A549 (cell line): ENCODE measurements around the gene GAK. TPM values are rescaled to one million over a fixed set of nuclear protein-coding genes. Genes with fewer than 3 reads are reported as not detected.

Source experiments
- ATAC-seq, 2 experiments: fragments of 200-7000 bp in 1 of 2; fragments of >200 bp in 1 of 2; cut with Nextera tagmentation in 1 of 2; cut with Tn5 transposase in 1 of 2; 3 replicates each; pipeline versions ENCODE4 v1.8.0 to v1.9.1; 2018 to 2020; ENCODE audit warnings: mild to moderate bottlenecking in 1 of 2, moderate library complexity in 1 of 2
- CTCF ChIA-PET: fragments of 300-600 bp; sonication (Branson Sonifier 250); formaldehyde crosslinking; extraction: SDS; loops from one replicate; lab custom pipeline; 2021; ENCODE audit warnings: antibody characterized with exemption, inconsistent platforms; lab: Yijun Ruan, JAX
- POLR2A ChIA-PET: fragments of 350-600 bp; formaldehyde crosslinking; extraction: SDS; loops from one replicate; lab custom pipeline; 2021; ENCODE audit warnings: antibody characterized with exemption, inconsistent platforms; lab: Yijun Ruan, JAX
- DNase-seq, 2 experiments: peaks; one replicate each; pipeline versions ENCODE4 v3.0.0 to v3.0.0-alpha.2; 2011 to 2016; ENCODE audit warnings: low read depth in 1 of 2, low spot score in 1 of 2
- FAIRE-seq: peaks from 2 replicates; lab custom pipeline; 2011; peaks lifted over from hg19 to GRCh38; lab: Jason Lieb, UNC
- H3K27ac ChIP-seq, 2 experiments: fragments of >200 bp; sonication (Bioruptor Twin); formaldehyde crosslinking; 3 replicates each; pipeline ENCODE4 v1.5.1; 2016 to 2017
- H3K4me1 ChIP-seq: fragments of >200 bp; sonication (Bioruptor Twin); formaldehyde crosslinking; 3 replicates; pipeline ENCODE4 v1.6.1; 2016
- H3K4me2 ChIP-seq: fragments of >200 bp; sonication (Bioruptor Twin); formaldehyde crosslinking; 3 replicates; pipeline ENCODE4 v1.6.1; 2016
- H3K4me3 ChIP-seq: fragments of >200 bp; sonication (Bioruptor Twin); formaldehyde crosslinking; 3 replicates; pipeline ENCODE4 v1.5.1; 2016
- H3K9me3 ChIP-seq: fragments of >200 bp; sonication (Bioruptor Twin); formaldehyde crosslinking; 3 replicates; pipeline ENCODE4 v1.6.1; 2016
- CBX8 ChIP-seq: fragments of 200-600 bp; sonication (generic); IDR thresholded peaks from 2 replicates; pipeline ENCODE4 v1.6.1; 2016
- EP300 ChIP-seq, 2 experiments: fragments of >200 bp; sonication (Bioruptor Twin); formaldehyde crosslinking; IDR thresholded peaks; 2 replicates in 1 of 2; 3 replicates in 1 of 2; pipeline ENCODE4 v1.6.1; 2016 to 2017
- ESRRA ChIP-seq: fragments of 150-350 bp; IDR thresholded peaks from 2 replicates; pipeline ENCODE4 v1.6.1; 2014; ENCODE audit warnings: mild to moderate bottlenecking, low read length, borderline replicate concordance
- FOSB ChIP-seq: fragments of 250-450 bp; sonication (Bioruptor Pico); IDR thresholded peaks from 2 replicates; pipeline ENCODE4 v1.5.0; 2020; ENCODE audit warnings: mild to moderate bottlenecking, moderate library complexity
- GATA3 ChIP-seq: IDR thresholded peaks from 2 replicates; pipeline ENCODE4 v1.6.1; 2012; ENCODE audit warnings: borderline replicate concordance
- HEYL ChIP-seq: fragments of 250-450 bp; sonication (Bioruptor Pico); IDR thresholded peaks from 2 replicates; pipeline ENCODE4 v1.8.0; 2021; ENCODE audit warnings: mild to moderate bottlenecking, moderate library complexity
- HOXB5 ChIP-seq: fragments of 250-450 bp; sonication (Bioruptor Pico); IDR thresholded peaks from 2 replicates; pipeline ENCODE4 v1.5.0; 2020; ENCODE audit warnings: mild to moderate bottlenecking, moderate library complexity
- JUNB ChIP-seq: fragments of >200 bp; sonication (Bioruptor Twin); formaldehyde crosslinking; IDR thresholded peaks from 2 replicates; pipeline ENCODE4 v1.6.1; 2016
- KDM1A ChIP-seq: fragments of 200-600 bp; sonication (generic); IDR thresholded peaks from 2 replicates; pipeline ENCODE4 v1.6.1; 2016; ENCODE audit warnings: low read depth, mild to moderate bottlenecking
- MAZ ChIP-seq: fragments of 150-350 bp; IDR thresholded peaks from 2 replicates; pipeline ENCODE4 v1.6.1; 2014; ENCODE audit warnings: antibody characterized with exemption, low read depth, low read length, borderline replicate concordance
- NPAS2 ChIP-seq: fragments of 250-450 bp; sonication (Bioruptor Pico); IDR thresholded peaks from 2 replicates; pipeline ENCODE4 v1.8.0; 2022; ENCODE audit warnings: mild to moderate bottlenecking, moderate library complexity, borderline replicate concordance
- NR3C1 ChIP-seq: fragments of >200 bp; sonication (Bioruptor Twin); formaldehyde crosslinking; IDR thresholded peaks from 3 replicates; pipeline ENCODE4 v1.6.1; 2017
- POLR2AphosphoS2 ChIP-seq: conservative IDR thresholded peaks from 2 replicates; pipeline ENCODE4 v1.6.1; 2012; ENCODE audit warnings: low read length, improper control_type of control experiment, inconsistent platforms
- RFX5 ChIP-seq: fragments of 450-650 bp; IDR thresholded peaks from 2 replicates; pipeline ENCODE4 v1.7.1; 2014; ENCODE audit warnings: antibody characterized with exemption, mild to moderate bottlenecking, moderate library complexity
- RNF2 ChIP-seq: fragments of 200-600 bp; sonication (generic); IDR thresholded peaks from 2 replicates; pipeline ENCODE4 v1.6.1; 2016; ENCODE audit warnings: low read depth, mild to moderate bottlenecking, antibody characterized with exemption, moderate library complexity, borderline replicate concordance
- SMC3 ChIP-seq: fragments of >200 bp; sonication (Bioruptor Twin); formaldehyde crosslinking; IDR thresholded peaks from 3 replicates; pipeline ENCODE4 v1.6.1; 2018; ENCODE audit warnings: inconsistent platforms
- SREBF2 ChIP-seq: fragments of 450-650 bp; IDR thresholded peaks from 2 replicates; pipeline ENCODE4 v1.6.1; 2014; ENCODE audit warnings: mild to moderate bottlenecking, moderate library complexity
- TFCP2L1 ChIP-seq: fragments of 250-450 bp; sonication (Bioruptor Pico); IDR thresholded peaks from 2 replicates; pipeline ENCODE4 v1.5.0; 2021; ENCODE audit warnings: mild to moderate bottlenecking
- ZC3H11A ChIP-seq: fragments of 450-650 bp; IDR thresholded peaks from 2 replicates; pipeline ENCODE4 v1.6.1; 2014; ENCODE audit warnings: antibody characterized with exemption, mild to moderate bottlenecking
- WGBS: methylation state at CpG from one replicate; pipeline ENCODE4 v1.1.6; 2017; ENCODE audit errors: missing lambda C conversion rate; 5-methylcytosine and 5-hydroxymethylcytosine counted together
- polyA plus RNA-seq, 4 experiments: library from polyadenylated mRNA; depleted of rRNA in 3 of 4; stranded (reverse); fragments of >200 nt; fragmentation: RNase III in 1 of 4; extraction: RNeasy Plus Mini Kit Qiagen cat#74134 plus additional on column Dnase treatment in 1 of 4; gene quantifications; 2 replicates in 3 of 4; 3 replicates in 1 of 4; pipeline ENCODE4 v1.2.3, GENCODE V29; 2011 to 2017
- TF ChIP-seq, protein P1 (sequence below): fragments of 250-450 bp; sonication (Bioruptor Pico); IDR thresholded peaks from 2 replicates; pipeline ENCODE4 v1.5.0; 2020; ENCODE audit warnings: low read depth, mild to moderate bottlenecking, moderate library complexity
- TF ChIP-seq, protein P2 (sequence below): IDR thresholded peaks from 2 replicates; pipeline ENCODE4 v1.6.1; 2012; ENCODE audit warnings: low read depth, borderline replicate concordance
- TF ChIP-seq, protein P3 (sequence below): fragments of 150-350 bp; IDR thresholded peaks from 2 replicates; pipeline ENCODE4 v1.6.1; 2014; ENCODE audit warnings: low read depth, mild to moderate bottlenecking, low read length

Gene GAK
- polyA plus RNA-seq, 2 of the 4 experiments (the other 2 are of a cell fraction), result 13.8 to 34.3 TPM

DNA sequence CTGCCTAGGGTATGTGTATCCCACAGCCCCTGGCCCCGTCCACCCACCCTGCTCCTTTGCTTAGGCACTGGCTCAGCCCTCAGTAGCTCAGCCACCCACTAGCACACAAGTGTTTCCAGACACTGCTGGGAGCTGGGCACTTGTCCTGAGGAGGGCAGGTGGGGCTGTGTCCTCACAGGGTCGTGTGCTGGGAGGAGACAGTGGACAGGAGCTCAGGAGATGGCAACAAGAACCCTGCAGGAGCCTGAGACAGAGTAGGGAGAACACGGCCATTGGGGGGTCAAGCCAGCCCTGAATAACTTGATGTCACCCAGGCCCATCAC lies 100.7 kb downstream of the GAK start:
- FAIRE-seq (no peak), ATAC-seq (no peak), DNase-seq (no peak)
- Histone ChIP-seq H3K27ac (no peak overlapping the region), H3K9me3 (no peaks in the 10 kb centered on the region), H3K4me3 (no peak overlapping the region), H3K4me1 (no peaks in the 10 kb centered on the region)
- ChIA-PET POLR2A (no interaction called here), CTCF (no interaction called here)
- 0% methylated on average over 1 of the region's 3 CpGs for WGBS
- TF ChIP-seq ZC3H11A (no peak), RFX5 (no peak), CBX8 (no peak), GATA3 (no peak), SREBF2 (no peak), FOSB (CRISPR knock-in tag) (no peak), JUNB (no peak), NR3C1 (no peak), NPAS2 (CRISPR knock-in tag) (no peak), KDM1A (no peak), SMC3 (no peak), HOXB5 (CRISPR knock-in tag) (no peak), HEYL (CRISPR knock-in tag) (no peak), POLR2AphosphoS2 (no peak), EP300 (IDR thresholded peaks at IDR 0.05) (no peak), ESRRA (no peak)
- TF ChIP-seq, protein P1, sequence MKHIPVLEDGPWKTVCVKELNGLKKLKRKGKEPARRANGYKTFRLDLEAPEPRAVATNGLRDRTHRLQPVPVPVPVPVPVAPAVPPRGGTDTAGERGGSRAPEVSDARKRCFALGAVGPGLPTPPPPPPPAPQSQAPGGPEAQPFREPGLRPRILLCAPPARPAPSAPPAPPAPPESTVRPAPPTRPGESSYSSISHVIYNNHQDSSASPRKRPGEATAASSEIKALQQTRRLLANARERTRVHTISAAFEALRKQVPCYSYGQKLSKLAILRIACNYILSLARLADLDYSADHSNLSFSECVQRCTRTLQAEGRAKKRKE (CRISPR knock-in tag), result no peak
- TF ChIP-seq, protein P2, sequence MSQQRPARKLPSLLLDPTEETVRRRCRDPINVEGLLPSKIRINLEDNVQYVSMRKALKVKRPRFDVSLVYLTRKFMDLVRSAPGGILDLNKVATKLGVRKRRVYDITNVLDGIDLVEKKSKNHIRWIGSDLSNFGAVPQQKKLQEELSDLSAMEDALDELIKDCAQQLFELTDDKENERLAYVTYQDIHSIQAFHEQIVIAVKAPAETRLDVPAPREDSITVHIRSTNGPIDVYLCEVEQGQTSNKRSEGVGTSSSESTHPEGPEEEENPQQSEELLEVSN, result no peak
- TF ChIP-seq, protein P3, sequence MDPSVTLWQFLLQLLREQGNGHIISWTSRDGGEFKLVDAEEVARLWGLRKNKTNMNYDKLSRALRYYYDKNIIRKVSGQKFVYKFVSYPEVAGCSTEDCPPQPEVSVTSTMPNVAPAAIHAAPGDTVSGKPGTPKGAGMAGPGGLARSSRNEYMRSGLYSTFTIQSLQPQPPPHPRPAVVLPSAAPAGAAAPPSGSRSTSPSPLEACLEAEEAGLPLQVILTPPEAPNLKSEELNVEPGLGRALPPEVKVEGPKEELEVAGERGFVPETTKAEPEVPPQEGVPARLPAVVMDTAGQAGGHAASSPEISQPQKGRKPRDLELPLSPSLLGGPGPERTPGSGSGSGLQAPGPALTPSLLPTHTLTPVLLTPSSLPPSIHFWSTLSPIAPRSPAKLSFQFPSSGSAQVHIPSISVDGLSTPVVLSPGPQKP, result no peak
- TF ChIP-seq, all 56 proteins: peak for 0
- no peak overlapping the region for H3K4me2 ChIP-seq

DNA sequence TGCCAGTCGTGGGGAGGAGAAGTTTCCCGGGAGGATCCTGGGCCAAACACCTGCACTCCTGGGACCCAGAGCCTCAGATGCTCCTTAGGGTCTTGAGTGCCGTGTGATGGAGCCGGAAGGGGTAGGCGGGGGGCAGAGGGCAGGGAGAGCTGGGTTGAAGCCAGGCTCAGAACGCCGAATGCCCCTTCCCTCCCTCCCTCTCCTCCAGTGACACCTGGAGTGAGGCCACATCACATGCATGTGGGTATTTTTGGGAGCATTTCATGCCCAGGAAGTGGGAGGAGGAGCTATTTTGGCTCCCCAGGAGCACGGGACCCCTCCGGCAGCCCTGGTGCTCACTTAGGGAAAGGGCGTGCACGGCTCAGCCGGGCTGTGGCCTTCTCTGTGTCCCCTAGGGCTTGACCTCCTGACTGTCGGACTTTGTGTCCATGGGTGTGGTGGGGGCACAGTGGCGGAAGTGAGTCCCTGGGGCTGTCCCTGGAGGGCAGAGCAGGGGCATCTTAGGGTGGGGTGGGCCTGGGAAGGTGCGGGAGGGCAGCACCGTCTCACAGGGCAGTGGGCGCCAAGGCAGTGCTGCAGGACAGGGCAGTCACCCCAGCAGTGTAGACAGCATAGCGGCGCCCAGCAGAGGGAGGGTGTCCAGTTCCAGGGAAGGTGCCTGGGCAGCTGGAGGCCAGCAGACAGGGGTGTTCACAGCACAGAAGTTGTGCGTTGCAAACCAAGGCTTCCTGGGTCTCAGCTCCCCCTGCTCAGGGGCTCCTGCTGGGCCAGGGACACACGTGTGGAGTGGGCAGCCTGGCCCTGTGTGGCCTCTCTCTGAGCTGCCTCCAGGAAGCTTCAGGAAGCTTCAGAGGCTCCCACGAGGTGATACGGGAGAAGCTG lies 101.3 kb downstream of the GAK start:
- FAIRE-seq, result no peak
- H3K4me3 ChIP-seq, result no peak overlapping the region
- H3K4me1 ChIP-seq, result no peaks in the 10 kb centered on the region
- no peaks in the 10 kb centered on the region for H3K9me3 ChIP-seq
- TF ChIP-seq EP300 (IDR thresholded peaks at IDR 0.05), result no peak
- TF ChIP-seq RNF2, result no peak
- TF ChIP-seq MAZ, result no peak
- no peak for TF ChIP-seq TFCP2L1 (CRISPR knock-in tag)
- TF ChIP-seq, all 56 proteins: peak for 0
- 76% methylated on average over 3 of the region's 23 CpGs for WGBS
- ChIA-PET CTCF (interaction anchor here (0.6 to 1.0 kb wide), 3 partner anchors 11 to 524 kb away, joined by 3 to 6 read pairs (median 3); no protein-coding TSS in a partner anchor), POLR2A (no interaction called here)
- H3K4me2 ChIP-seq, result no peak overlapping the region
- ATAC-seq (no peak), DNase-seq (no peak)
- H3K27ac ChIP-seq, result no peak overlapping the region
